Measurements from ENCODE around the gene OR5A1.
"Not testable (repeated sequence)": the region's sequence is repeated elsewhere in the genome, so short reads cannot be mapped to it uniquely, and the experiment has no call there.

OR5A1 gene

GRCh38 chr11:59436169-59436568, at the start of gene OR5A1:
TSS of gene OR5A1 (plus strand) at chr11:59436469. CDS start at chr11:59443169, 6,700 bp downstream.
- DNase-seq = no peak

- no peak for DNase-seq
These were observed 42.1 kb upstream of the OR5A1 start for GRCh38 chr11:59394186-59394585.

GRCh38 chr11:59400461-59401261, 35.6 kb upstream of the OR5A1 start:
- DNase-seq = no peak

- DNase-seq = no peak
These were observed 35.1 kb upstream of the OR5A1 start for GRCh38 chr11:59401262-59401552.

- no peak for DNase-seq
These were observed 32.7 kb upstream of the OR5A1 start for GRCh38 chr11:59403546-59403945.

GRCh38 chr11:59413646-59414045, 22.6 kb upstream of the OR5A1 start:
- DNase-seq = no peak

GRCh38 chr11:59415111-59415510, 21.2 kb upstream of the OR5A1 start:
- no peak for DNase-seq

GRCh38 chr11:59416613-59417012, 19.7 kb upstream of the OR5A1 start:
- DNase-seq = no peak

- no peak for DNase-seq
These were observed 19.2 kb upstream of the OR5A1 start for GRCh38 chr11:59417023-59417422.

GRCh38 chr11:59418156-59418555, 18.1 kb upstream of the OR5A1 start:
- no peak for DNase-seq

GRCh38 chr11:59423835-59424234, 12.4 kb upstream of the OR5A1 start:
- DNase-seq = no peak

GRCh38 chr11:59425131-59425530, 11.1 kb upstream of the OR5A1 start:
- DNase-seq = no peak

GRCh38 chr11:59426361-59427067, 9.8 kb upstream of the OR5A1 start, which contains the start of gene OR5A2:
TSS of gene OR5A2 (minus strand) at chr11:59426413. CDS start at chr11:59422953, 3,460 bp downstream.
- no peak for DNase-seq

- DNase-seq = no peak
These were observed 9.2 kb upstream of the OR5A1 start for GRCh38 chr11:59427068-59427382.

GRCh38 chr11:59429924-59430516, 6.2 kb upstream of the OR5A1 start:
- no peak for DNase-seq

GRCh38 chr11:59437770-59438169, 1.5 kb downstream of the OR5A1 start:
- DNase-seq = no peak

GRCh38 chr11:59445624-59446023, 9.4 kb downstream of the OR5A1 start:
- not testable (repeated sequence) for DNase-seq

- no peak for DNase-seq
These were observed 12.2 kb downstream of the OR5A1 start for GRCh38 chr11:59448484-59448883.

GRCh38 chr11:59456661-59457060, 20.4 kb downstream of the OR5A1 start, which contains the start of gene OR4D6:
TSS of gene OR4D6 (plus strand) at chr11:59456961. CDS start at chr11:59456961, 0 bp downstream.
- DNase-seq = no peak

GRCh38 chr11:59459916-59460315, 23.6 kb downstream of the OR5A1 start:
- DNase-seq = no peak

- no peak for DNase-seq
These were observed 26.9 kb downstream of the OR5A1 start for GRCh38 chr11:59463190-59463641.

- no peak for DNase-seq
These were observed 36.7 kb downstream of the OR5A1 start, which contains the start of gene OR4D10 for GRCh38 chr11:59473015-59473414. TSS of gene OR4D10 (plus strand) at chr11:59473315. CDS start at chr11:59477430, 4,115 bp downstream.

GRCh38 chr11:59475176-59475575, 38.9 kb downstream of the OR5A1 start:
- DNase-seq = no peak

GRCh38 chr11:59479906-59480305, 43.6 kb downstream of the OR5A1 start:
- no peak for DNase-seq
